Heart left ventricle (tissue), 16 donors: ENCODE measurements around the gene PF4V1. TPM values are rescaled to one million over a fixed set of nuclear protein-coding genes. Genes with fewer than 3 reads are reported as not detected.

Source experiments
- ATAC-seq, 4 donors: fragments of 200-7000 bp; cut with Tn5 transposase; one replicate each; pipeline ENCODE4 v1.9.1; 2020 to 2022; ENCODE audit warnings: moderate library complexity in 4 of 4, mild to moderate bottlenecking in 3 of 4, moderate number of reproducible peaks in 1 of 4
- DNase-seq, 5 donors: peaks; one replicate each; pipeline ENCODE4 v3.0.0-alpha.2; 2020
- H3K27ac ChIP-seq, 12 donors: fragments of 200-600 bp; sonication (generic) in 4 of 12; one replicate each; pipeline versions ENCODE4 v1.5.0 to v1.8.0; 2016 to 2022; ENCODE audit warnings: mild to moderate bottlenecking in 2 of 12
- H3K27me3 ChIP-seq, 9 donors: fragments of 200-600 bp; sonication (generic) in 2 of 9; one replicate each; pipeline versions ENCODE4 v1.5.1 to v1.8.0; 2016 to 2022; ENCODE audit warnings: mild to moderate bottlenecking in 3 of 9
- H3K36me3 ChIP-seq, 9 donors: fragments of 200-600 bp; sonication (generic) in 2 of 9; one replicate each; pipeline versions ENCODE4 v1.5.0 to v1.8.0; 2018 to 2022; ENCODE audit warnings: mild to moderate bottlenecking in 2 of 9
- H3K4me1 ChIP-seq, 12 donors: fragments of 200-600 bp; sonication (generic) in 4 of 12; one replicate each; pipeline versions ENCODE4 v1.5.0 to v1.8.0; 2016 to 2022; ENCODE audit warnings: mild to moderate bottlenecking in 3 of 12
- H3K4me3 ChIP-seq, 12 donors: fragments of 200-600 bp; sonication (generic) in 4 of 12; one replicate each; pipeline versions ENCODE4 v1.5.0 to v1.8.0; 2017 to 2022; ENCODE audit warnings: mild to moderate bottlenecking in 9 of 12, moderate library complexity in 4 of 12
- H3K9me3 ChIP-seq, 12 donors: fragments of 200-600 bp; sonication (generic) in 4 of 12; one replicate each; pipeline versions ENCODE4 v1.5.0 to v1.8.0; 2016 to 2022; ENCODE audit warnings: mild to moderate bottlenecking in 1 of 12
- CTCF ChIP-seq, 12 donors: fragments of 200-600 bp; sonication (generic) in 4 of 12; IDR thresholded peaks; one replicate each; pipeline versions ENCODE4 v1.5.0 to v1.8.0; 2018 to 2022; ENCODE audit warnings: antibody characterized with exemption in 12 of 12, mild to moderate bottlenecking in 5 of 12
- POLR2A ChIP-seq, 2 donors: fragments of 450-650 bp; IDR thresholded peaks; one replicate each; pipeline ENCODE4 v1.6.1; 2017; ENCODE audit warnings: antibody characterized with exemption in 2 of 2, mild to moderate bottlenecking in 2 of 2, moderate library complexity in 2 of 2
- WGBS, 4 donors: extraction: QIAGEN DNeasy Blood & Tissue Kit in 2 of 4; methylation state at CpG; one replicate each; pipeline versions ENCODE4 v1.1.5 to v1.1.7; 2013 to 2018; 5-methylcytosine and 5-hydroxymethylcytosine counted together
- intact Hi-C, 10 donors: fragments of 100-400 bp; cut with DNase I; formaldehyde crosslinking; loops; one replicate each; pipeline versions ENCODE4 v1.11.1 to v1.14.2; 2022
- long read RNA-seq, 3 donors: library from polyadenylated mRNA; unstranded; transcript quantifications; one replicate each; pipeline ENCODE4 v2.0.0, GENCODE V29; 2020 to 2021
- polyA plus RNA-seq, 2 donors: library from polyadenylated mRNA; stranded (reverse); fragments of 200-250 nt; gene quantifications; one replicate each; pipeline ENCODE4 v1.2.3, GENCODE V29; 2013
- total RNA-seq, 9 donors: library from RNA; depleted of rRNA in 2 of 9; stranded (reverse); fragments of >200 nt in 2 of 9; fragmentation: NEBNext Ultra II Directional in 3 of 9; extraction: Animal tissue kit (Norgen Biotek cat#: 25700) in 3 of 9; gene quantifications; one replicate each; pipeline versions ENCODE4 v1.1.0 to v1.2.4, GENCODE V29; 2016 to 2023
- donor health status: ischemic (EF 13 %, LVEDD 7.1; RV severe dilation, severe dysfunction).
- donor health status: healthy with polysubstance abuse.
- donor health status: DM: no; HTN: yes; CAD: no.
- donor health status: DM: no; HTN: no; CAD: no.
- donor health status: ischemic (EF 25% LVEDD 6.9; RV normal size, moderate dysfunction).
- donor health status: ischemic (EF 25% LVEDD 5.7; RV mildly dilated, moderate dysfunction).
- donor health status: healthy.
- donor health status: DM: yes; HTN: yes; CAD: no.
- donor health status: ischemic (EF 35%, LVEDD 5.7; RV mildly dilated, moderate dysfunction).
- donor health status: nonischemic (EF 11% LVEDD 7.7; RV severe dilation, severe dysfunction).
- donor health status: DM: yes; HTN: yes; CAD: no.
- donor health status: PGD.
- donor health status: ischemic (EF 29% LVEDD 5.4; RV normal size, mild dysfunction).
- donor health status: nonischemic (EF 23%, LVEDD 6.1; RV moderate dilation, normal function).

The PF4V1 gene
- total RNA-seq = under 1 TPM in 1 of 9 donors, not detected in 8; 0.93 TPM
- not detected for polyA plus RNA-seq
- long read RNA-seq, donor 1 = 0 reads
- long read RNA-seq, donor 2 = 0 reads
- long read RNA-seq, donor 3 = 0 reads

GRCh38 chr4:73853246-73853704 lies at the start of gene PF4V1:
Gene PF4V1 (plus strand): TSS chr4:73853296. CDS start chr4:73853363, 67 bp downstream.
- intact Hi-C loops = no loop called here
- H3K27ac ChIP-seq = no peak within 1 kb of the TSS
- no peaks in the 10 kb centered on the region for H3K36me3 ChIP-seq
- peak within 1 kb of the TSS in 4 of 12 donors; percentile 4 to 13 (median 10) for H3K4me3 ChIP-seq
- no peak for TF ChIP-seq POLR2A (IDR thresholded peaks at IDR 0.05)
- no peak for TF ChIP-seq CTCF (IDR thresholded peaks at IDR 0.05)
- H3K9me3 ChIP-seq = peaks cover 0 to 4% (median 0%) of the 10 kb centered on the region in 12 donors
- H3K4me1 ChIP-seq = peaks cover 0 to 8% (median 0%) of the 10 kb centered on the region in 12 donors
- DNase-seq (peak in 1 of 5 donors; percentile 51), ATAC-seq (peak in 1 of 4 donors; percentile 36)
- 19 to 28% (median 23%) methylated on average over 17 to 22 of the region's 22 CpGs for WGBS, 4 donors
- peaks cover 0 to 23% (median 0%) of the 10 kb centered on the region in 9 donors for H3K27me3 ChIP-seq

- peaks cover 0 to 6% (median 0%) of the 10 kb centered on the region in 12 donors for H3K4me1 ChIP-seq
- DNase-seq (no peak), ATAC-seq (no peak)
- no peaks in the 10 kb centered on the region for H3K36me3 ChIP-seq
- no peak overlapping the region for H3K4me3 ChIP-seq
- no peaks in the 10 kb centered on the region for H3K27me3 ChIP-seq
- peaks cover 0 to 6% (median 0%) of the 10 kb centered on the region in 12 donors for H3K9me3 ChIP-seq
- intact Hi-C loops = no loop called here
- H3K27ac ChIP-seq = no peak overlapping the region
- TF ChIP-seq POLR2A (IDR thresholded peaks at IDR 0.05) = no peak
- no peak for TF ChIP-seq CTCF (IDR thresholded peaks at IDR 0.05)
- WGBS, 4 donors = 65 to 74% (median 69%) methylated on average over 3 of the region's 3 CpGs
Measured at GRCh38 chr4:73810191-73810590, 42.9 kb upstream of the PF4V1 start.

GRCh38 chr4:73811841-73812240 lies 41.3 kb upstream of the PF4V1 start:
- DNase-seq (no peak), ATAC-seq (no peak)
- Histone ChIP-seq H3K4me3 (no peak overlapping the region), H3K27ac (no peak overlapping the region), H3K36me3 (no peaks in the 10 kb centered on the region), H3K9me3 (no peaks in the 10 kb centered on the region), H3K27me3 (no peaks in the 10 kb centered on the region), H3K4me1 (peaks cover 0 to 13% (median 0%) of the 10 kb centered on the region in 12 donors)
- 47 to 64% (median 55%) methylated on average over 1 of the region's 1 CpG for WGBS, 4 donors
- no peak for TF ChIP-seq CTCF (IDR thresholded peaks at IDR 0.05)
- no peak for TF ChIP-seq POLR2A (IDR thresholded peaks at IDR 0.05)
- intact Hi-C loops = no loop called here

- intact Hi-C loops = no loop called here
- DNase-seq (no peak), ATAC-seq (no peak)
- TF ChIP-seq CTCF (IDR thresholded peaks at IDR 0.05) (no peak), POLR2A (IDR thresholded peaks at IDR 0.05) (no peak)
- peaks cover 0 to 13% (median 0%) of the 10 kb centered on the region in 12 donors for H3K4me1 ChIP-seq
- H3K4me3 ChIP-seq = no peak overlapping the region
- H3K36me3 ChIP-seq = no peaks in the 10 kb centered on the region
- H3K27me3 ChIP-seq = no peaks in the 10 kb centered on the region
- WGBS, 4 donors = 89 to 100% (median 92%) methylated on average over 1 of the region's 1 CpG
- no peak overlapping the region for H3K27ac ChIP-seq
- H3K9me3 ChIP-seq = no peaks in the 10 kb centered on the region
Measured at GRCh38 chr4:73814679-73815078, 38.4 kb upstream of the PF4V1 start.
